Measurements from ENCODE around the gene DNAAF9. TPM values are rescaled to one million over a fixed set of nuclear protein-coding genes. Genes with fewer than 3 reads are reported as not detected.

The DNAAF9 gene
- total and polyA plus RNA-seq, 2 donors (not counting 1 experiment from before 2014, with no cell fraction given) = 11.7 to 19.2 TPM

- Histone ChIP-seq H3K4me1 (ENCODE audit: control insufficient read depth, extremely low read depth, insufficient read depth, low read length) (no peaks in the 10 kb centered on the region), H4K20me1 (ENCODE audit: control insufficient read depth, extremely low read depth, insufficient read depth, low read length) (no peaks in the 10 kb centered on the region), H3K4me2 (ENCODE audit: extremely low read depth, insufficient read depth, low read length) (no peak overlapping the region), H2AFZ (ENCODE audit: low read length) (no peak overlapping the region), H3K9me3 (ENCODE audit: control insufficient read depth, insufficient read depth, low read depth, low read length) (no peaks in the 10 kb centered on the region), H3K4me3 (replicated peaks in 1 of 4; ENCODE audit: control extremely low read depth in 1 of 4, insufficient read depth in 1 of 4, low read depth in 3 of 4, low read length in 4 of 4) (no peak overlapping the region), H3K36me3 (ENCODE audit: control insufficient read depth, insufficient read depth, low read length) (no peaks in the 10 kb centered on the region), H3K27me3 (ENCODE audit: control insufficient read depth, insufficient read depth, low read length) (no peaks in the 10 kb centered on the region), H3K79me2 (ENCODE audit: control insufficient read depth, insufficient read depth, low read length) (no peaks in the 10 kb centered on the region), H3K27ac (ENCODE audit: insufficient read depth, low read length) (no peak overlapping the region), H3K9ac (ENCODE audit: insufficient read depth, low read length) (no peak overlapping the region)
- no peak for DNase-seq (ENCODE audit: low read depth in 2 of 2)
- TF ChIP-seq EZH2 (IDR thresholded peaks at IDR 0.05; ENCODE audit: low read length, missing control alignments) (no peak), CTCF (conservative IDR thresholded peaks at IDR 0.05 in 1 of 2, IDR thresholded peaks at IDR 0.05 in 1 of 2; ENCODE audit: low read depth in 1 of 2, low read length in 2 of 2) (no peak)
These were observed 26.8 kb upstream of the DNAAF9 start for GRCh38 chr20:3434232-3434631.

DNA sequence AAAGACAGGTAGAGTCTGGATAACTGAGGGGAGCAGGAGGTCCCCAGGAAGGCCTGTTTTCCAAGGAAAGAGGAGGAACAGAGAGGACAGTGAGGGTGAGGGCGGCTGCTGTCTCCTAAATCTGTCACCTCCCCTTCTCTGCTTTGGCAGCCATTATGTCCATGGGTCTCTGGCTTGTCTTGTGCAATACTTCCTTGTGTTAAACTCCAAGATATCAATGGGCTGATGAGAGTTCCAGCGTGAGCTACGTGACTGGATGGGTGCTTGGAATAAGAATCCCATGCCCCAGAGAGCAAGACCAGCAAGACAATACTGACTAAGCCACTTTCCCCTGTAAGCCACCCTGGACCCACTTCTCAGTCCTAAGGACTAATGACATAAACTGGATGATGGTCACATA, 26.3 kb upstream of the DNAAF9 start:
- Histone ChIP-seq H2AFZ (ENCODE audit: low read length) (no peak overlapping the region), H3K4me1 (ENCODE audit: control insufficient read depth, extremely low read depth, insufficient read depth, low read length) (no peaks in the 10 kb centered on the region), H3K36me3 (ENCODE audit: control insufficient read depth, insufficient read depth, low read length) (no peaks in the 10 kb centered on the region), H4K20me1 (ENCODE audit: control insufficient read depth, extremely low read depth, insufficient read depth, low read length) (no peaks in the 10 kb centered on the region), H3K27me3 (ENCODE audit: control insufficient read depth, insufficient read depth, low read length) (no peaks in the 10 kb centered on the region), H3K4me2 (ENCODE audit: extremely low read depth, insufficient read depth, low read length) (no peak overlapping the region), H3K4me3 (replicated peaks in 1 of 4; ENCODE audit: control extremely low read depth in 1 of 4, insufficient read depth in 1 of 4, low read depth in 3 of 4, low read length in 4 of 4) (no peak overlapping the region), H3K79me2 (ENCODE audit: control insufficient read depth, insufficient read depth, low read length) (no peaks in the 10 kb centered on the region), H3K27ac (ENCODE audit: insufficient read depth, low read length) (no peak overlapping the region), H3K9ac (ENCODE audit: insufficient read depth, low read length) (no peak overlapping the region), H3K9me3 (ENCODE audit: control insufficient read depth, insufficient read depth, low read depth, low read length) (no peaks in the 10 kb centered on the region)
- no peak for TF ChIP-seq EZH2 (IDR thresholded peaks at IDR 0.05; ENCODE audit: low read length, missing control alignments)
- no peak for DNase-seq (ENCODE audit: low read depth in 2 of 2)

DNA sequence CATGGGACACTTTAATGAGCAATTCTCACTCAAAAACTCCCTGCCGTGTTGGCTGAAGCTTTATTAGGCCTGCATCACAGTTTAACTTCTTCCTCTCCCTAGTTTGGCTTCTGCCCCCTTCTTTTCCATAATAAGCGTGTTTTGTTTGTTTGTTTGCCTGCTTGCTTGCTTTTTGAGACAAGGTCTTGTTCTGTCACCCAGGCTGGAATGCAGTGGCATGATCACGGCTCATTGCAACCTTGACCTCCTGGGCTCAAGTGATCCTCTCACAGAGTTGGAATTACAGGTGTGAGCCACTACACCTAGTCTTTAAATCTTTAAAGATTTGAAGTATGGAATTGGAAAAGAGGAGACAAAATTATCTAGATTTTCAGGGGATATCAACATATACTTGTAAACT, 25.4 kb upstream of the DNAAF9 start:
- DNase-seq (ENCODE audit: low read depth in 2 of 2) = no peak
- Histone ChIP-seq H3K9me3 (ENCODE audit: control insufficient read depth, insufficient read depth, low read depth, low read length) (no peaks in the 10 kb centered on the region), H3K4me1 (ENCODE audit: control insufficient read depth, extremely low read depth, insufficient read depth, low read length) (no peaks in the 10 kb centered on the region), H3K36me3 (ENCODE audit: control insufficient read depth, insufficient read depth, low read length) (no peaks in the 10 kb centered on the region), H4K20me1 (ENCODE audit: control insufficient read depth, extremely low read depth, insufficient read depth, low read length) (no peaks in the 10 kb centered on the region), H3K79me2 (ENCODE audit: control insufficient read depth, insufficient read depth, low read length) (no peaks in the 10 kb centered on the region), H2AFZ (ENCODE audit: low read length) (no peak overlapping the region), H3K9ac (ENCODE audit: insufficient read depth, low read length) (no peak overlapping the region), H3K27me3 (ENCODE audit: control insufficient read depth, insufficient read depth, low read length) (no peaks in the 10 kb centered on the region), H3K4me2 (ENCODE audit: extremely low read depth, insufficient read depth, low read length) (no peak overlapping the region), H3K4me3 (replicated peaks in 1 of 4; ENCODE audit: control extremely low read depth in 1 of 4, insufficient read depth in 1 of 4, low read depth in 3 of 4, low read length in 4 of 4) (no peak overlapping the region), H3K27ac (ENCODE audit: insufficient read depth, low read length) (no peak overlapping the region)
- TF ChIP-seq CTCF (conservative IDR thresholded peaks at IDR 0.05 in 1 of 2, IDR thresholded peaks at IDR 0.05 in 1 of 2; ENCODE audit: low read depth in 1 of 2, low read length in 2 of 2) (no peak), EZH2 (IDR thresholded peaks at IDR 0.05; ENCODE audit: low read length, missing control alignments) (no peak)
